GM19240 (cell line): ENCODE measurements around the gene COL27A1.
"Not testable (repeated sequence)": the region's sequence is repeated elsewhere in the genome, so short reads cannot be mapped to it uniquely, and the experiment has no call there.

Experiments used
- DNase-seq: peaks from one replicate; pipeline ENCODE4 v3.0.0; 2011; ENCODE audit warnings: low spot score; ENCODE audit not compliant: insufficient read length

The COL27A1 gene

DNA sequence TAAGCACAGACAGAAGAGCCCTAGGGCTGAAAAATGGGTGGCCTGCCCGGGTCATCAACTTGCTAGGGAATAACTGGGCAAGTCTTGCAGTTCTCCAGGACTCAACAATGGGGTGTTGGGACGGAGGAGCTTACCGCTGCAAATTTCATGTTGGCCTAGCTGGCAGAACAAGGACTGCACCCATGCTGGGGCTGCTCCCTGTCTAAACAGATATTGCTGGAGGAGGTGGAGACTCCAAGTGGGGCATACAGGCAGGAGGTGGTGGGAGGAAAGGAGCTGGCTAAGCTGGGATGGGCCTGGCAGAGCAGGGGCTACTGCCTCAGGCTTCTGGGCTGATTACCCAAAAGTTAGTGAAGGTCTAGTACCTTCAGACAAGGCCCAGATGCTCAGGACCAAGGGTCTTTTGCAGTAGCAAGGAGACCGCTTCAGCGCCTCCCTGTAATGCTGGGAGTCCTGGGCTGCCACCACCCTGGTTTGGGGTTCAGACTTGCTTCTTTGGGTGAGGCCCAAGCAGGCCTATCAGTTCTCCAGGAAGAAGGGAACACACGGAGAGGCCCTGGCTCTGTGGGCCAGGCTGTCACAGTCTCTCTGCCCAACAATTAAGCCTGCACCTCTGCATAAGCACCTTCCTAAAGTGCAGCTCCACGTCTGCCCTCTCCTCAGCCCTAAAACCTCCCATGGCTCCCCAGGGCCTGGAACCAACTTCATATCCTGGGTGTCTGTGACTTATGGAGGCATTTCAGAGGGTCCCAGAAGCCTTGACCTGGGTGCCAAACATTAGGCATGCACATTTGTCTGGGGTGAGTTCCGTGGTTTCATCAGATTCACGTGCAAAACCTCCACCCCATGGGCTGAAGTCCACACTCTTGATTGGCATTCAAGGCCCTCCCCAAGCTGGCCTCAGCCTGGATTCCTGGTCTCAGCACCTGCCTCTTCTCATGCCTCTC, 32.0 kb upstream of the COL27A1 start:
- no peak for DNase-seq

DNA sequence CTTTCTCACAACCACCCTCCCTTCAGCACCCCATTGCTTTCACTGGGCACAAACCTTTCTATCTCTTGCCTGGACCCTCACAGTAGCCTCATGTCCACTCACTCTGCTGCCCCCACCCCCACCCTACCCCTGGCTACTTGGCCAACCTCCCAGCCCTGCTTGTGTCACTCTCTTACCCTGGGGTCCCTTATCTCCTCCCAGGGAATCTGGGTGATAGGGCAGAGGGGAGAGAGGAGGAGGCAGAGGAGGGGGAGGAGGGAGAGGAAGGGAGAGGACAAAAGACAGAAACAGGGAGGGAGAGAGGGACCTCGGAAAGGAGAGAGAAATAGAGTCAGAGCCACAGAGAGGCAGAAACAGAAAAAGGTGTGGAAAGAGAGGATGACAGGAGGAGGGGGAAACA, 31.2 kb upstream of the COL27A1 start:
- no peak for DNase-seq

DNA sequence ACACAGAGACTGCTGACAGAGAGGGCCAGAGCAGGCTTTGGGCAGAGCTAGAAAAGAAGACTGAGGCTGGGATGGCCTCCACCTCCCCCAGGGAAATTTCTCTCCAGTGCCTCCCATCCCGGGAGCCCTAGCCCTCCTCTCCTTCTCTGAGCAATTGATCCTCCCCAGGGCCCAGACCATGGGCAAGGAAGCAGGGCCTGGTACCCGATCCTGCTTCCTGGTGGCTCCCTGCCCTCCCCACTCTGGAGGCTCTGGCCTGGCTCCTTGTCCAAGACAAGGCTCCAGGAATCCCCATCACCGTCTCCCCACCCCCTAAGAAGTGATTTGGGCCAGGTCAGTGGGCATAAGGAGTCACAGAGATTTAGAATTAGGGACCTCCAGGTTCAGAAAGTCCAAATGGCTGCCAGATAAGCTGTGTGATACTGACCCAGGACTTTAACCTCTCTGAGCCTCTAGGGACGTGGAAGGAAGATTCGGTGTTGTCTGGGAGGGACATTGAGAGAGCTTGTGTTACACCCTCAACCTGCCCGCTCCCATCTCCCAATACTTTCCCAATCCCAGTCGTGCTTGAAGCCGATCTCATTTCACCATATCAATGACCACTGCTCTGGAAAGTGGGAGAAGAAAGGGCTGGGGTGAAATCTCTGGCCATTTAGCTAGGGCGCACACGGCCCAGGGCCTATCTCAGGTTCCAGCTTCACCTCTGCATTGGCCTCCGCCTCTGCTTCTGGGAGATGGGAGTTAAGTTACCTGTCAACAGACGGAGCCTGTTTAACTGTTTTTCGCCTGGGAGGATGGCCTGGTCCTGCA, 30.5 kb upstream of the COL27A1 start:
- no peak for DNase-seq

DNA sequence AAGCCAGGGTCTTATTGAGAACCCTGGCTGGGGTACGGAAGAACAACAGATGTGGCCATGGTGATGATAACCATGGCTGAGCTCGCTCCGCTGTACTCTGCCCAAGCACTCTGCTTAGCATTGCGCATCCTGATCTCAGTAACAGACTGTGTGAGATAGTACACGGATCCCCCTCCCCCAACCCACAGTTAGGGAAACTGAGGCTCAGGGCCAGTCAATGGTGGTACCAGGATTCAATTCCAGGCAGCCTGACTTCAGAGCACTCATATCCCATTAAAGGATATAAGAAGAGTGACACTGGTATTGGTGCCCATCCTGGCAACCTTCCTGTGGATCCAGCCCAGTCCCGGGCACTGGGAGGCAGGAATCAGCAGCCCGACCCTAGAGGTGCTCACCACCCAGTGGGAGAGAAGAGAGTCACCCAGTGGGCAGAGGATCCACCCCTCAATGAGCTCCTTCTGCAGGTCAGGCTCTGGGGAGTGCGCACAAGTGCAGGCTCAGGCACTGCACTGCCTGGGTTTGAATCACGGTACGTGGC, 29.8 kb upstream of the COL27A1 start:
- no peak for DNase-seq

DNA sequence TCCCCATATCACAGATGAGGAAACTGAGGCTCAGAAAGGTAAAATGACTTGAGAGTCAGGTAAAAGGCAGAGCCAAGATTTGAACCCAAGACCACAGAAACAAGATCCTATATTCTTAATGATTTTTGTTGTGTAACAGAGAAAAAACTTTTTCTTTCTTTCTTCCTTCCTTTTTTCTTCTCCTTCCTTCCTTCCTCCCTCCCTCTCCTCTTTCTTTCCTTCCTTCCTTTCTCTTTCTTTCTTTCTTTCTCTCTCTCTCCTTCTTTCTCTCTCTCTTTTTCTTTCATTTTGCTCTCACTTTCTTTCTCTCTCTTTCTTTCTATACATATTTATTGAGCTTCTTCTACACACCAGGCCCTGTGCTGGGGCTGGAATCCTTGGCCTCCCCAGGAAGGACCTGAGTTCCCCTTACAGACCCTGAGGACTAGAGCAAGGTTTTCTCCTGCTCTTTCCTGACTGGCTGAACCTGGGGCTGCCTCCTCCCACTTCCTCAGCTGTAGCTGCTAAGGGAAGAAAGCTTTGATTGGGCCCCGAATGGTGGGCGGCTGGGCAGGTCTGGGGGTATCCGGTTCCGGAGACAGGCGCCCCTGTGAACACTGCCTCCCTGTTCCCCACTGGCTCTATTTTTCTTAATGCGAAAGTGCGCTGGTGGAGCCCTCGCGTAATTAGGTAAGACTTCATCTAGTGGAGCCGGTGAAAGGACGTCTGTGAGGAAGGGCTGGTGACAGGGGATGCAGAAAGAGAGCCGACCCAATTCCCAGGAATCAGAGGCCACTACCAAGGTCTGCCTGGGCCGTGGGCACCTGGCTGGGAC, 28.9 kb upstream of the COL27A1 start:
- no peak for DNase-seq

DNA sequence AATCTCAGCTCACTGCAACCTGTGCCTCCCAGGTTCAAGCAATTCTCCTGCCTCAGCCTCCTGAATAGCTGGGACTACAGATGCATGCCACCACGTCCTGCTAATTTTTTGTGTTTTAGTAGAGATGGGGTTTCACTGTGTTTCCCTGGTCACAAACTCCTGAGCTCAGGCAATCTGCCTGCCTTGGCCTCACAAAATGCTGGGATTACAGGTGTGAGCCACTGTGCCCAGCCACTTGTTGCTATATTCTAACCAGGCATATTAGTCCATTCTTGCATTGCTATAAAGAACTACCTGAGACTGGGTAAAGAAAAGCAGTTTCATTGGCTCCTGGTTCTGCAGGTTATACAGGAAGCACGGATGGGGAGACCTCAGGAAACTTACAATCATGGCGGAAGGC, 26.6 kb upstream of the COL27A1 start:
- DNase-seq: not testable (repeated sequence)

DNA sequence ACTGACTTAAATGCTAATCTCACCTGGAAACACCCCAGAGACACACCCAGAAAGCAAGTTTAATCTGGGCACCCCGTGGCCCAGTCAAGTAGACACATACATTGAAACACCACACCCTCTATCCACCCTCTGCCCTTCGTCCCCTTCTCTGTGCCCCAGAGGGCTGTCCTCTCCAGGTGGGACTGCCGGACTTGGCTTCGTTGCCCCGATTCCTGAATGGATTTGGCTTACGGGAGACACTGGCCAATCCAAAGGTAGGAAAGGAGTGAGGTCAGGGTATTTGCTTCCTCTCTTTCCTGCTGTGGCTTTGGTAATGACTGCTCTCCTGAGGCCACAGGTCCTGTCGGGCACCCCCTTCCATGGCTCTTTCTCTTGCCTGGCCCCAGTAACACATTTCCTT, 25.2 kb upstream of the COL27A1 start:
- no peak for DNase-seq

DNA sequence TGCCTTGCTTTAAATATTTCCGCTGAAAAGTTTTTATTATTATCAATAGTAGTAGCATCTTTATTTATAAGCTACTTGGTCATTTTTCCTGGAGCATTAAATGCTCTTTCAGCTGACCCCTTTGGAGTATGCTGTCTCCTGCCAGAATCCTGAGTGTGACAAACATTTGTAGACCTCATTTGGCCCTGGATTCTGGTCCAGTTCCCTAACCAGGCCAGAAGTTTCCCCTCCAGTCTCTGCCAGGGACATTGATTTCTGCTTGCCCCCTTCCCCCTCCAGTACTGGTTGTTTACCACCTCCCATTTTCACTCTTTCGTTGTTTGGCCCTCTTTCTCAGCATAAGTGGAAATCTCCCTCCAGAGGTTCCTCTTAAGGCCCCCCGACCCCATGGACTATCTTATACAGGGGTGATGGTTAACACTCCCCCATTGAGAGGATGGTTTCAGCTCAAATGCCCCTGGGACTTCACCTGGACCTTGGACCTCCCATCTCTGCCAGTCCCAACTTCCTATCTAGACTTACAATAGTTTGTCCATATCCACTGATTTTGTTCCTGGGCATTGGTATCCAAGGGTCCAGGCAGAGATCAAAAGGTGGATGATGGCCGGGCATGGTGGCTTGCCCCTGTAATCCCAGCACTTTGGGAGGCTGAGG, 24.6 kb upstream of the COL27A1 start:
- DNase-seq: no peak

DNA sequence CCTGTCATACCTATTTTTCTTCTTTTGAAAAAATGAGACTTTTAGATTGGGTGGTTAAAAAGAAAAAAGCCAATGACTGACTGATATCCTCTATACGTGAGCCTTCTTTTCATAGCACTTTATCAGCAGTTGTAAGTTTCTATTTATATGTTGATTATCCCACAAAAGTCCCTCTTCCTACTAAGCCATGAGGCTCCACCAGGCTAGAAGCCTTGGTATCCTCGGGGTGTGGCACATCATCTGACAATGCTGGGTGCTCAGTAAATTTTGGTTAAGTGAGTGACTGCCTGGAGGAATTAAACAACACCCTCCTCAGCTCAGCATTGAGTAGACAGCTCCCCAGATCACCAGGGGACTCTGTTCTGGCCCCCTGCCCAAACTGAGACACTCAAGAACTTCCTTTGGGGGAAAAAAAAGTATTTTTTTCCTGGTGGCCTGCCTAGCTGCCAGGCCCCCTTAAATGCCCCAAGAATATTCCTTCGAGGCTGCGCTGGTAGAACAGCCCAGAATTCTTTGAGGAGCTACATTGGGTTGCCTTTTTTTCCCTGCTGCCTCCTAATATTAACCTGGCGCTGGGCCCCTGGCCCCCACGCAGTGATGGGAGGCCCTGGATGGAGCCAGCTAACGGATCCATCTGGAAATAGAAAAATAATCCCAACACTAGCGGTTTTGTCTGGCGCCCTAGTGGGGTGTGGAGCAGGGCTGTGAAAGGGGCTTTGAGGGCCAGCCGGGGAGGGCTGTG, 23.4 kb upstream of the COL27A1 start:
- no peak for DNase-seq

DNA sequence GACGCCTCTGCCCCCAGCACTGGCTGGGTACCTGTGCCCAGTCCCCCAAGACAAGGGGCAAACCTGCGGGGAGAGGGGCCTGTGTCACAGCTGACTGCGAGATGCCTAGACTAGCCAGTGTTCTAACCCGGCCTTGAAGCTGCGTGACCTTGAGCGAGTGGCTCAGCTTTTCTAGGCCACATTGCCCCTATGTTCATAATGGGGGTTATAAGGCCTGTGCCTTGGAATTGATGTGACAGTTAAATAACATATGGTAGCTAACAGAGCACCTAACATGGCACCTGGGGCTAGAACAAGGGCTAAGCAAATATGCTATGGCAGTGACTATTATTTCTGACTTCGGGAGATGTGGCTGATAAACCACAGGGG, 22.8 kb upstream of the COL27A1 start:
- no peak for DNase-seq

DNA sequence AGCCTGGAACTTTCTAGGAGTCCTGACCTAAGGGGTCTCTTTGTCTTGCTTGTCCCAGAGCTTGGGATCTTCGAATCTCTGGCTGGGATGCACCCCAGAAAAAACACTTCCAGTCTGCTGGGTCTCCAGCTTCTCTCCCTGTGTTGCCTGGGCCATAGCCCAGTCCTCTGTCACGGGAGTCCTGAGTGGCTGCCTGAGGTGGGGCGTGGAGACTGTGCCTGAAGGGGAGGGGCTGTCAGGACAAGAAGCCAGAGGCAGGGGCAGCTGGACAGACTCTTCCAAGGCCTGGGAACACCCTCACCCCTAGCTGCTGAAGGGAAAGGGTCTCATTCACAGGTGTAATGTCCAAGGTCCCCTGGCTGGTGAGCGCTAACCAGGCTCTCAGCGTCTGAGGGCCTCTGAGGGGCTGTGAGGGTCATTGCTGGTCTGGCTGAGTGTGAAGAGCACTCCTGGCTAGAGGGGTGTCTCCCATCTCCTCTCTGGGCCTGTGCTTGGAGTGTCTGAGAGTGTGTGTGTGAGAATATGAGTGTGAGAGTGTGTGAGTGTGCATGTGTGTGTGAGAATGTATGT, 20.4 kb upstream of the COL27A1 start:
- DNase-seq: no peak

DNA sequence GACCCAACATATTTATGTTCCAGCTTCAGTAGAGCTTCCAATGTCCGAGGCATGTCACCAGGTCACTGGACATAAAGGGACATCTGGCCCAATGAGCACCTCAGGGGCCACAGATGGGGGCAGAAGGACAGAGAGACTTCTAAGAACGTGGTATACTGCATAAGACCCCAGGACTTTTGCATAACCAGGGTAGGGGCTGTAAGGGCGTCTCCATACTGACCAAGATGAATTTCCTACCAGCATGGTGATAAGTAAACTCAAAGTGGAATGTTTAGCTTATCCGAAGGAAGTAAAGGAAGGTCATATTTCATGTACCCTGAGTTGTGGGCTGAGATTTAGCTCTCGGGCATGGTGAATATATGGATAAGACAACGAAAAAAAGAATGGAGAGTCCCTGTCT, 17.5 kb upstream of the COL27A1 start:
- no peak for DNase-seq

DNA sequence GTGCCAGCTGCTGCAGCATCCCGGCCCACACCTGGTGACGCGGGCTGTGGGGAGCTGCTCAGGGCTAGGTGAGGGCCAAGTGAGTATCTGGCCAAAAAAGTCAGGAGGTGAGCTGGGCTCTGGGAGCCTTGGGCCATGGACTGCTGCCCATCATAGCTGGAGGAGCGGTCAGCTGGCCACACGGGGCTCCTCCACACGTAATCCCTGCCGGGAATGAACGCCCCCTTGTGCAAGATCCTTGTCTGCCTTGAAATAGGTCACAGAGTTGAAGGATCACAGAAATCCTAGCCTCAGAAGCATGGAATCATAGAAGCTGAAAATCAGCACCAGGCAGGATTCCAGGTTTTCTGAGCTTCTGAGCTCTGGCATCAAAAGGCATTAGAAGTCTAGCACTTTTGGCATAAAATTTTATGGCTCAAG, 16.8 kb upstream of the COL27A1 start:
- DNase-seq: no peak

DNA sequence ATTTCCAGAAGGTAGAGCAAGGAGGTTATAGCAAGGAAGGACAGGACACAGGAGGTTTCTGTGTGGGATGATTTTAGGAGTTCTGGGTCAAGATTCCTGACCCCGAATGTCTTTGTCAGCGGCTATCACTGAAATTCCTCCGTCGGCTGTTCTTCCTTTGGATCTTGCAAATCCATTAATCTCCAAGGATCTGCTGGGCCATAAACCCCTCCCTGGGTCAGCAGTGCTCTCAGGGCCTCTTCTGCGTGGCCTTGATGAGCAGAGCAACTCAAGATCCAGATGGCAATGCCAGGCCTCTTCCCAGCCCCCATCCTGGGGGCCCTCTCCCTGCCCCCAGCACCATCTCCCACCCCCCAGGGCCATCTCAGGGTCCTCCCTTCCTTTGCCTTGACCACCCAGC, 16.3 kb upstream of the COL27A1 start:
- DNase-seq: no peak

DNA sequence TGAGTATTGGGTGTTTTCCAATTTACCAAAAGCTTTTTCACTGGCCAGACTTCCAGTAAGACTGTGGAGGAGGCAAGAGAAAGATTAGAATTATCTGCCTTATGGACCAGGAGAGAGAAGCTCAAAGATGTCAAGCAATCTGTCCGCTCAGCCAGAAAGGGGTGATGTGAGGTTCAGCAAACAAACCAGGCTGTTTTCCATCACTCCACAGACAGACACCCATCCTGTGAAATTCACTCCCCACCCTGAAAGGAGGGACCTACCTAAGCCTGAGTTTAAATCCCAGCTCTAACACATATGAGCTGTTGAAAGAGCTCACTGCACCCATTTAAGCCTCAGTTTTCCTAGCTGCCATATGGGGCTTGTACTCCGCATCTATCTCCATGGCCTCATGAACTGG, 14.9 kb upstream of the COL27A1 start:
- no peak for DNase-seq

DNA sequence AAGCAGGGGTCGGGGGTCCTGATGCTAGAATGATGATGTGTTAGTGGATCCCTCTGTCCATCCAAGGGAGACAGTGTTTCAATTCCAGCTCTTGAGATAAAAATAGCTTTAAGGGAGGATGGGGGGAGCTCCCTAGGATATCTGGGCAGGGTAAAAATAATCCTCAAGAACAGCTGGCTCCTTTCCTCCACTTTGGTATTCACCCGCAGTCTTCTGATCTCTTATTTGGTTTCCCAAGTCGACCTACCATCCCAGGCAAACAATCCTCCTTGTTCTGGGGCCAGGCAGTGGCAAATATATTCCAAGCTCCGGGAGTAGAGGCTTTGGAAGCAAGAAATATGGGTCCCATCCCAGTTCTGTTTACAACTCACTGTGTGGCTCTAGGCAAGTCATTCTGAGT, 14.5 kb upstream of the COL27A1 start:
- DNase-seq: no peak

DNA sequence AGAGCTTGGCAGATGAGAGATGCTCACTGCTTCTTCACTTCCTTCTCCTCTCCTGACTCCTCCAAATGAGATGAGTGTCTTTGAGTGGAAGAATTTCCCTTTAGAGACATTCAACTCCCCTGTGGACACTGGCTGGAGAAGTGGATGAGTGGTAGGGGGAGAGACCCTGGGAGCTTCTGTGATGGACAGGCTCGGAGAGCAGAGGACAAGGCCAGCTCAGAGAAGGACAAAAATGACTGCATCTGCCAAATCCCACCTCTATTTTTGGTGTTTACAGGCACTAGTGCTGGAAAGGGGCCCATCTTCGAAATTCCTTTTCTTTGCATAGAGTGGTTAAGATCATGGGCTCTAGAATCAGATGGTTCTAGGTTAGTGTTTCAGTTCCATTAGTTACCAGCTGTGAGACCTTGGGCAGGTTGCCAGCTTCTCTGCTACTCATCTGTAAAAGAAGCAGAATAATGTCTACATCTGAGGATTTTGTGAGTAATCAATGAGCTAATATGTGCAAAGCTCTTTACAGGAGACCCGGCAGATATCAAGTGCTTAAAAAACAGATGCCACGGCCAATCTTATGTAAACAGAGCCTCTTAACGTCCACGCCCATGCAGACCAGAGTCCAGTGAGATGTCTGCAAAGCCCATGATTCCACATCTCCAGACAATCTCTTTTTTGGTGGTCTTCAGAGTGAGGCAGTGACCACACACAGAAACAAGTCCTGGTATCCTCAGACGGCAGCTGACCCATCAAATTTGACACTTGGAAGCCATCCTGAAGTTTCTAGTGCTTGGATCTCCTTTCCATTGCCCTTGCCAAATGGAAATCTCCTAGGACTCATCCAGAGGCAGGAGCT, 13.6 kb upstream of the COL27A1 start:
- no peak for DNase-seq

DNA sequence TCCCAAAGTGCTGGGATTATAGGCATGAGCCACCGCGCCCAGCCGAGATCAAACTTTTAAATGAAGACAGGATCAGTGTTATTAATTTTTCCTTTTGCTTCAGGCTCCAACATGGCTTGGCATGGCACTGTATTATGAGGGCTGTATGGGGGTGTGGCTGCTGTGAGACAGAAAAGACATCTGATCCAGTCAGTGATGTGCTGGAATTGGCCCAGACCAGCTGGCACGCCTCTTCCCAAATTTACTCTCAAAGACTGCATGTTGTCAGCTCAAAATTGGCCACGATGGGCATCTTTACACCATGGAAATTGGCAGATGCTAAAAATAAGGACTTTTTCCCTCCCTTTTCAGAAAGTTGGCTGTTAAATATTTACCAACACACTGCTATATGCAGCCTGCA, 12.1 kb upstream of the COL27A1 start:
- no peak for DNase-seq

DNA sequence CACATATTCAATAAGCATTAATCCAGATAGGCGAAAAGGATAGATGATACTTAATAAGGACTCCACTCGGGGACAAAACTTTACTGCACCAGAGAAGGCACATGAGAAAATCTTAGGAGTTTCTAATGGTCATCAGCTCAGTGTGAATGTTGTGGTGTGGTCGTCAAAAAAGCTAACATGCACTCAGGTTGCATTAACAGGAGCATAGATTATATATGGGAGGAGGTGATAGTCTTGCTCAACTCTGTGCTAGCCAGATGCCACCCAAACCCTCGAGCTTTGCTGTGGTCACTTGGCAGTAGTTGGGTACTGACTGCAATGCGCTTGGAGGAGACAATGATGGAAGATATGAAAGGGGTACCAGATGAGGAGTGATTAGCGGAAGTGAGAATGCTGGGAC, 8.6 kb upstream of the COL27A1 start:
- no peak for DNase-seq
